Tibial nerve (tissue), 3 donors: Measurements from ENCODE around the gene ABI2.

Experiments used
- POLR2A ChIP-seq, 2 donors: fragments of 450-650 bp; IDR thresholded peaks; one replicate each; pipeline ENCODE4 v1.6.1; 2017; ENCODE audit warnings: antibody characterized with exemption in 2 of 2, mild to moderate bottlenecking in 2 of 2, moderate library complexity in 2 of 2
- TF ChIP-seq, protein P1 (sequence below), 5 experiments: fragments of 200-600 bp in 3 of 5; fragments of 450-650 bp in 2 of 5; sonication (generic) in 3 of 5; IDR thresholded peaks; one replicate each; pipeline ENCODE4 v1.5.1; 2016 to 2019; ENCODE audit warnings: antibody characterized with exemption in 5 of 5, mild to moderate bottlenecking in 3 of 5, moderate library complexity in 2 of 5

GRCh38 chr2:203446780-203447179 lies 118.6 kb downstream of the ABI2 start:
- TF ChIP-seq, protein P1, sequence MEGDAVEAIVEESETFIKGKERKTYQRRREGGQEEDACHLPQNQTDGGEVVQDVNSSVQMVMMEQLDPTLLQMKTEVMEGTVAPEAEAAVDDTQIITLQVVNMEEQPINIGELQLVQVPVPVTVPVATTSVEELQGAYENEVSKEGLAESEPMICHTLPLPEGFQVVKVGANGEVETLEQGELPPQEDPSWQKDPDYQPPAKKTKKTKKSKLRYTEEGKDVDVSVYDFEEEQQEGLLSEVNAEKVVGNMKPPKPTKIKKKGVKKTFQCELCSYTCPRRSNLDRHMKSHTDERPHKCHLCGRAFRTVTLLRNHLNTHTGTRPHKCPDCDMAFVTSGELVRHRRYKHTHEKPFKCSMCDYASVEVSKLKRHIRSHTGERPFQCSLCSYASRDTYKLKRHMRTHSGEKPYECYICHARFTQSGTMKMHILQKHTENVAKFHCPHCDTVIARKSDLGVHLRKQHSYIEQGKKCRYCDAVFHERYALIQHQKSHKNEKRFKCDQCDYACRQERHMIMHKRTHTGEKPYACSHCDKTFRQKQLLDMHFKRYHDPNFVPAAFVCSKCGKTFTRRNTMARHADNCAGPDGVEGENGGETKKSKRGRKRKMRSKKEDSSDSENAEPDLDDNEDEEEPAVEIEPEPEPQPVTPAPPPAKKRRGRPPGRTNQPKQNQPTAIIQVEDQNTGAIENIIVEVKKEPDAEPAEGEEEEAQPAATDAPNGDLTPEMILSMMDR (IDR thresholded peaks at IDR 0.05): no peak
- no peak for TF ChIP-seq POLR2A (IDR thresholded peaks at IDR 0.05)
